ES-I3 (cell line): ENCODE results near the gene OR6C68.

Experiments
- H3K36me3 ChIP-seq: 2 replicates; pipeline ENCODE4 v1.6.1; 2013; ENCODE audit warnings: mild to moderate bottlenecking, low read length, control low read depth, moderate library complexity; ENCODE audit not compliant: insufficient read depth
- H3K4me1 ChIP-seq: 2 replicates; pipeline ENCODE4 v1.6.1; 2013; ENCODE audit warnings: mild to moderate bottlenecking, control low read depth, low read length; ENCODE audit not compliant: insufficient read depth
- H3K9ac ChIP-seq: 2 replicates; pipeline ENCODE4 v1.6.1; 2013; ENCODE audit warnings: low read depth, mild to moderate bottlenecking, low read length, moderate library complexity
- H3K9me3 ChIP-seq: 2 replicates; pipeline ENCODE4 v1.6.1; 2013; ENCODE audit warnings: mild to moderate bottlenecking, low read length, moderate library complexity; ENCODE audit not compliant: control insufficient read depth, insufficient read depth

The OR6C68 gene

DNA sequence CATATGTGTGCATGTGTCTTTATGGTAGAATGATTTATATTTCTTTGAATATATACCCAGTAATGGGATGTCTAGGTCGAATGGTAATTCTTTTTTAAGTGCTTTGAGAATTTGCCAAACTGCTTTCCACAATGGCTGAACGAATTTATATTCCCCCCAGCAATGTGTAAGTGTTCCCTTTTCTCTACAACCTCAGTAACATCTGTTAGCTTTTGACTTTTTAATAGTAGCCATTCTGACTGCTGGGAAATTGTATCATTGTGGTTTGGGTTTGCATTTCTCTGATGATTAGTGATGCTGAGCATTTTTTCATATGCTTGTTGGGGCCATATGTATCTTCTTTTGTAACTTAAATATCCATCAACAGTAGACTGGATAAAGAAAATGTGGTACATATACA is 9.4 kb downstream of the OR6C68 start:
- Histone ChIP-seq H3K4me1 (no peaks in the 10 kb centered on the region), H3K9ac (no peak overlapping the region), H3K9me3 (no peaks in the 10 kb centered on the region), H3K36me3 (no peaks in the 10 kb centered on the region)

DNA sequence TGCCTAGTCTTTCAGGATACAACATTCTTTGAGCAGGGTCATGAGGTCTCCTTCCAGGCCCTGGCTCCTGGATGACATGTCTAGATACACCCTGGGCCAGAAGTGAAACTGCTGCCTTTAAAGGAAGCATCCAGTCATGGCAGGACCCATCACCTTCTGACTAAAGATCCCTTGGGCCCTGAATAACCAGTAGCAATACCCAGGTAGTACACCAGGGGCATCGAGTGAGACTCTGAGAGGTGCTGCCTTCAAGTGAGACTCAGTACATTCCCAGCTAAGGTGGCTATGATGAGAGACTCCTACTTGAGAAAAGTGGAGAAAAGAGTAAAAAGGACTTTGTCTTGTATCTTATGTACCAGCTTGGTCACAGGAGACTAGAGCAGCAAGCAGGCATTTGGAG is 23.5 kb downstream of the OR6C68 start:
- Histone ChIP-seq H3K9ac (no peak overlapping the region), H3K4me1 (no peaks in the 10 kb centered on the region), H3K36me3 (no peaks in the 10 kb centered on the region), H3K9me3 (no peaks in the 10 kb centered on the region; the same call in 1 of the 2 replicates)

DNA sequence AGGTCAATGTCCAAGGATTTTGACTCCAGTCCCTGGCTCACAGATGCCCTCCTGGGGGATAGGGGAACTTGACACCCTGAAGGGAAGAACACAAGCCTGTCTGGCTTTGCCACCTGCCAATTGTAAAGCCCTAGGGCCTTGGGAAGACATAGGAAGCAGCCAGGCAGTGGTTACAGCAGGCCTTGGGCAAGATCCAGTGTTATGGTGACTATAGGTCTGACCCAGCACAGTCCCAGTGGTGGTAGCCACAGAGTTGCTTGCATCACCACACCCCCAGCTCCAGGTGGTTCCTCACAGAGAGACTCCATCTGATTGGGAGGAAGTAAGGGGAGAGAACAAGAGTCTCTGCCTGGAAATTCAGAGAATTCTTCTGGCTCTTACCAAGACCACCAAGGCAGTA is 24.2 kb downstream of the OR6C68 start:
- H3K9ac ChIP-seq, result no peak overlapping the region
- H3K4me1 ChIP-seq, result no peaks in the 10 kb centered on the region
- H3K36me3 ChIP-seq, result no peaks in the 10 kb centered on the region
- H3K9me3 ChIP-seq, result no peaks in the 10 kb centered on the region; the same call in 1 of the 2 replicates
